ENCODE data around the gene COPB1. TPM values are rescaled to one million over a fixed set of nuclear protein-coding genes. Genes with fewer than 3 reads are reported as not detected.

The COPB1 gene
- total RNA-seq, 2 experiments from 2014 or later = 77.8 to 79.1 TPM

- no peaks in the 10 kb centered on the region for H3K27me3 Mint-ChIP-seq (ENCODE audit: low read depth)
- H3K27ac Mint-ChIP-seq = peak overlapping the region; percentile 72
- no peaks in the 10 kb centered on the region for H3K9me3 Mint-ChIP-seq (ENCODE audit: insufficient read depth)
- no peak for DNase-seq
- H3K36me3 Mint-ChIP-seq (ENCODE audit: low read depth) = peaks cover 67% of the 10 kb centered on the region
- H3K4me1 Mint-ChIP-seq (ENCODE audit: low read depth) = peaks cover 16% of the 10 kb centered on the region
- no peak overlapping the region for H3K4me3 Mint-ChIP-seq
- CTCF ChIA-PET = no interaction called here
- ATAC-seq = no peak
- POLR2A ChIA-PET = no interaction called here
Measured at GRCh38 chr11:14506532-14506931, 6.9 kb upstream of the COPB1 start.

DNA sequence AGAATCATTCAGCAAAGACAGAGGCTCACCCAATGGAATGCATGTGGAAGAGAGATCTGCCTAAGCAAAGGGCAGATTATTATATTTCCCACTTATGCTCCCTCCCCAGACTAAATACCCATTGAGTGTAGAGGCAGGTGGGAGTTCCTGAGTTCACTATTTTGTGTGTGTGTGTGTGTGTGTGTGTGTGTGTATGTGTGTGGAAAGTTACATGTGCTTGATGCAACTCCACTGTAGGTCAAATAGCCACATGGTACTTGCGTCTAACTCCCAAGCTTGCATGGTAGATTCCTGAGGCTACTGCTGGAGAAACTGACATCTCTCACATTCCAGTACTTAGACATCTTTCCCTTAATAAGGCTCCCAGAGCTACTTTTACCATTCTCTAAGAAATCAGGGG lies 3.4 kb upstream of the COPB1 start:
- no peaks in the 10 kb centered on the region for H3K9me3 Mint-ChIP-seq (ENCODE audit: insufficient read depth)
- H3K27ac Mint-ChIP-seq = no peak overlapping the region
- CTCF ChIA-PET = interaction anchor here (1.0 to 4.5 kb wide), 3 partner anchors 13 to 405 kb away, joined by 3 to 21 read pairs (median 3); no protein-coding TSS in a partner anchor
- DNase-seq (no peak), ATAC-seq (no peak)
- H3K27me3 Mint-ChIP-seq (ENCODE audit: low read depth) = no peaks in the 10 kb centered on the region
- peaks cover 55% of the 10 kb centered on the region for H3K36me3 Mint-ChIP-seq (ENCODE audit: low read depth)
- POLR2A ChIA-PET = interaction anchor here (0.6 kb wide), 1 partner anchor 46 kb away, joined by 6 read pairs; no protein-coding TSS in a partner anchor
- H3K4me3 Mint-ChIP-seq = no peak overlapping the region
- H3K4me1 Mint-ChIP-seq (ENCODE audit: low read depth) = peaks cover 32% of the 10 kb centered on the region

GRCh38 chr11:14502039-14502438 lies 2.4 kb upstream of the COPB1 start:
- DNase-seq (no peak), ATAC-seq (no peak)
- no peaks in the 10 kb centered on the region for H3K9me3 Mint-ChIP-seq (ENCODE audit: insufficient read depth)
- H3K36me3 Mint-ChIP-seq (ENCODE audit: low read depth) = peaks cover 57% of the 10 kb centered on the region
- H3K4me1 Mint-ChIP-seq (ENCODE audit: low read depth) = peaks cover 40% of the 10 kb centered on the region
- no peaks in the 10 kb centered on the region for H3K27me3 Mint-ChIP-seq (ENCODE audit: low read depth)
- POLR2A ChIA-PET = no interaction called here
- H3K27ac Mint-ChIP-seq = no peak overlapping the region
- CTCF ChIA-PET = interaction anchor here (4.5 kb wide), 1 partner anchor 406 kb away, joined by 21 read pairs; no protein-coding TSS in a partner anchor
- H3K4me3 Mint-ChIP-seq = no peak overlapping the region

GRCh38 chr11:14500181-14500651 lies 605 bp upstream of the COPB1 start:
- Mint-ChIP-seq H3K36me3 (ENCODE audit: low read depth) (peaks cover 58% of the 10 kb centered on the region), H3K9me3 (ENCODE audit: insufficient read depth) (no peaks in the 10 kb centered on the region), H3K4me3 (peak overlapping the region; percentile 99), H3K27ac (peak overlapping the region; percentile 96), H3K4me1 (ENCODE audit: low read depth) (peaks cover 44% of the 10 kb centered on the region), H3K27me3 (ENCODE audit: low read depth) (no peaks in the 10 kb centered on the region)
- ChIA-PET POLR2A (interaction anchor here (0.8 to 2.6 kb wide), 9 partner anchors 13 to 407 kb away, joined by 3 to 20 read pairs (median 4); partner anchors contain the start of gene PSMA1), CTCF (interaction anchor here (0.7 to 4.5 kb wide), 9 partner anchors 16 to 506 kb away, joined by 3 to 21 read pairs (median 4); partner anchors contain the start of gene PSMA1)
- peak; percentile 56 for ATAC-seq
- DNase-seq = peak; percentile 75

GRCh38 chr11:14499178-14499559 lies 442 bp downstream of the COPB1 start:
- ChIA-PET POLR2A (interaction anchor here (1.3 to 2.6 kb wide), 2 partner anchors 12 to 21 kb away, joined by 4 to 20 read pairs; partner anchors contain the start of gene PSMA1), CTCF (interaction anchor here (1.7 to 4.5 kb wide), 3 partner anchors 21 to 508 kb away, joined by 5 to 21 read pairs (median 7); partner anchors contain the start of gene PSMA1)
- peak overlapping the region; percentile 96 for H3K27ac Mint-ChIP-seq

DNA sequence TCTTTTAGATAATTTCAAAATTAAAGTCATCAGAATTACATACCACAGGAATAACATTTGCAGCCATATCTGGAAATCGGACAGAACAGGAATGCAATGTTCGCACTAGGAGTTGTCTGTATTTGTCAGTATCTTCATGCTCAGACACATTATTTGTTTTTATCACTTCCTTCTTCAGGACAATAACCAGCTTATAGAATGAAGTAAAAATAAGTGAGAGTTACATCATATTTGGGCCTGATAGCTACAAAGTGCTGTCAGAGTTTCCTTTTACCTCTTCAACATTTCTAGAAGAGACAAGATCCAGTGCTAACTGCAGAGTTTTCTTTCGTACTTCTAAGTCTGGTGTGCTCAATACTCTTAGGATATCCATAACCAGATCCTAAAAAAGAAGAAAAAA lies 18.9 kb downstream of the COPB1 start:
- no peaks in the 10 kb centered on the region for H3K27me3 Mint-ChIP-seq (ENCODE audit: low read depth)
- POLR2A ChIA-PET = interaction anchor here (1.8 kb wide), 1 partner anchor 20 kb away, joined by 4 read pairs; no protein-coding TSS in a partner anchor
- no peak overlapping the region for H3K27ac Mint-ChIP-seq
- peaks cover 3% of the 10 kb centered on the region for H3K4me1 Mint-ChIP-seq (ENCODE audit: low read depth)
- CTCF ChIA-PET = interaction anchor here (0.9 to 2.2 kb wide), 8 partner anchors 8 to 427 kb away, joined by 3 to 10 read pairs (median 4); no protein-coding TSS in a partner anchor
- no peaks in the 10 kb centered on the region for H3K9me3 Mint-ChIP-seq (ENCODE audit: insufficient read depth)
- H3K36me3 Mint-ChIP-seq (ENCODE audit: low read depth) = peaks cover 60% of the 10 kb centered on the region
- H3K4me3 Mint-ChIP-seq = no peak overlapping the region
- no peak for ATAC-seq
- DNase-seq = no peak

More at GRCh38 chr11:14499178-14499559, 442 bp downstream of the COPB1 start:
- no peaks in the 10 kb centered on the region for H3K9me3 Mint-ChIP-seq (ENCODE audit: insufficient read depth)
- DNase-seq = peak; percentile 59
- peaks cover 42% of the 10 kb centered on the region for H3K4me1 Mint-ChIP-seq (ENCODE audit: low read depth)
- no peaks in the 10 kb centered on the region for H3K27me3 Mint-ChIP-seq (ENCODE audit: low read depth)
- H3K4me3 Mint-ChIP-seq = peak overlapping the region; percentile 99
- H3K36me3 Mint-ChIP-seq (ENCODE audit: low read depth) = peaks cover 58% of the 10 kb centered on the region
- ATAC-seq = peak; percentile 44

GRCh38 chr11:14471127-14471526 lies 28.5 kb downstream of the COPB1 start:
- no peak overlapping the region for H3K4me3 Mint-ChIP-seq
- no peaks in the 10 kb centered on the region for H3K9me3 Mint-ChIP-seq (ENCODE audit: insufficient read depth)
- H3K4me1 Mint-ChIP-seq (ENCODE audit: low read depth) = peaks cover 27% of the 10 kb centered on the region
- DNase-seq (no peak), ATAC-seq (no peak)
- ChIA-PET POLR2A (interaction anchor here (1.1 kb wide), 1 partner anchor 18 kb away, joined by 3 read pairs; no protein-coding TSS in a partner anchor), CTCF (interaction anchor here (1.3 kb wide), 1 partner anchor 16 kb away, joined by 5 read pairs; no protein-coding TSS in a partner anchor)
- no peaks in the 10 kb centered on the region for H3K27me3 Mint-ChIP-seq (ENCODE audit: low read depth)
- H3K27ac Mint-ChIP-seq = no peak overlapping the region
- peaks cover 81% of the 10 kb centered on the region for H3K36me3 Mint-ChIP-seq (ENCODE audit: low read depth)

- ATAC-seq = no peak
Measured at GRCh38 chr11:14463623-14464022, 36.0 kb downstream of the COPB1 start.

GRCh38 chr11:14460147-14460546 lies 39.5 kb downstream of the COPB1 start:
- ChIA-PET POLR2A (interaction anchor here (0.6 kb wide), 1 partner anchor 84 kb away, joined by 5 read pairs; no protein-coding TSS in a partner anchor), CTCF (interaction anchor here (2.0 kb wide), 1 partner anchor 159 kb away, joined by 9 read pairs; no protein-coding TSS in a partner anchor)
- DNase-seq = no peak
- Mint-ChIP-seq H3K36me3 (ENCODE audit: low read depth) (peaks cover 40% of the 10 kb centered on the region), H3K4me3 (no peak overlapping the region), H3K4me1 (ENCODE audit: low read depth) (no peaks in the 10 kb centered on the region), H3K27me3 (ENCODE audit: low read depth) (no peaks in the 10 kb centered on the region), H3K27ac (no peak overlapping the region), H3K9me3 (ENCODE audit: insufficient read depth) (no peaks in the 10 kb centered on the region)
- no peak for ATAC-seq

More at GRCh38 chr11:14463623-14464022, 36.0 kb downstream of the COPB1 start:
- no peak for DNase-seq
- Mint-ChIP-seq H3K4me1 (ENCODE audit: low read depth) (no peaks in the 10 kb centered on the region), H3K27ac (no peak overlapping the region), H3K4me3 (no peak overlapping the region), H3K27me3 (ENCODE audit: low read depth) (no peaks in the 10 kb centered on the region), H3K36me3 (ENCODE audit: low read depth) (peaks cover 44% of the 10 kb centered on the region), H3K9me3 (ENCODE audit: insufficient read depth) (no peaks in the 10 kb centered on the region)
- ChIA-PET CTCF (interaction anchor here (1.1 to 5.1 kb wide), 3 partner anchors 9 to 155 kb away, joined by 3 to 35 read pairs (median 3); no protein-coding TSS in a partner anchor), POLR2A (interaction anchor here (0.7 to 1.0 kb wide), 2 partner anchors 56 to 95 kb away, joined by 3 to 4 read pairs; partner anchors contain the start of gene PSMA1)

- no peak overlapping the region for H3K27ac Mint-ChIP-seq
Measured at GRCh38 chr11:14458377-14458776, 41.2 kb downstream of the COPB1 start.

DNA sequence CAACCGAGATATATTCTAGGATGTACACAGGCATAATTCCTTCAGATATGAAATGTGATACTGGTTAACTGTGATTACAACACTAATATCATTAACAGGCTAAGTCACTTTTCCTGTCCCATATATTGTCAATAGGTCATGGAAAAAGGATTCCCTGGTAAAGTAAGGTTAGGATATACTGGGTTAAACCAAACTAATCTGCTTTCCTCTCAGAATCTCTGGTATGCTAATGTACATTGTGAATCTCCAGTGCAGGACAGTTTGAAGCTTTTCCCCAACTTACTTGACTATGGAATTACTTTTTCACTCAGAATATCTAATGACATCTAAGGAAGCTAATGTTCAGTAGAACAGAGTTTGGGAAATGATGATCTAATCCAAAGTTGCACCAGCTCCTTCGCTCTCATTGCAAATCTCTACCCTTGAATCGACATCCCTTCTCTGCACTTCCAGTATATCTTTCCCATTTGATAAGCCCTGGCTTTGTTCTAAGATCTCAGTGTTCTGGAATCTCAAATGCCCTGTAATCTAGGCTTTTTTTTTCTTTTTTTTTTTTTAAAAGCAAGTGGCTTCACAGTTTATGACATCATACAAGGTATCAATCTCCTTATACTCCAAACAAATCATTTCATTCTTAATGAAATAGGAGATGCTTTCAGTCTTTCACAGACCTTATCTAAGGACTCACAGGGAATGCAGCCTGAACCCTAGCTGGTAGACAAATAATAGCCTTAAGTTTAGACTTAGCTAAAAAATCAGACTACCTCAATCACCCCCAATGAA lies 43.8 kb downstream of the COPB1 start:
- CTCF ChIA-PET = interaction anchor here (0.6 to 8.5 kb wide), 45 partner anchors 9 to 684 kb away, joined by 3 to 180 read pairs (median 4); partner anchors contain the start of gene SPON1
- POLR2A ChIA-PET = interaction anchor here (1.0 to 2.2 kb wide), 2 partner anchors 151 to 155 kb away, joined by 4 to 9 read pairs; no protein-coding TSS in a partner anchor
- peaks cover 51% of the 10 kb centered on the region for H3K36me3 Mint-ChIP-seq (ENCODE audit: low read depth)
- peaks cover 8% of the 10 kb centered on the region for H3K4me1 Mint-ChIP-seq (ENCODE audit: low read depth)
- DNase-seq (no peak), ATAC-seq (no peak)
- no peaks in the 10 kb centered on the region for H3K27me3 Mint-ChIP-seq (ENCODE audit: low read depth)
- H3K9me3 Mint-ChIP-seq (ENCODE audit: insufficient read depth) = no peaks in the 10 kb centered on the region
- H3K4me3 Mint-ChIP-seq = no peak overlapping the region
- H3K27ac Mint-ChIP-seq = no peak overlapping the region

More at GRCh38 chr11:14458377-14458776, 41.2 kb downstream of the COPB1 start:
- ATAC-seq (no peak), DNase-seq (no peak)
- Mint-ChIP-seq H3K4me3 (no peak overlapping the region), H3K27me3 (ENCODE audit: low read depth) (no peaks in the 10 kb centered on the region), H3K36me3 (ENCODE audit: low read depth) (peaks cover 42% of the 10 kb centered on the region), H3K4me1 (ENCODE audit: low read depth) (no peaks in the 10 kb centered on the region), H3K9me3 (ENCODE audit: insufficient read depth) (no peaks in the 10 kb centered on the region)
- ChIA-PET POLR2A (no interaction called here), CTCF (interaction anchor here (1.2 to 8.5 kb wide), 2 partner anchors 39 to 155 kb away, joined by 7 to 180 read pairs; no protein-coding TSS in a partner anchor)

Measured in activated CD8-positive, alpha-beta T cell treated with anti-CD3 and anti-CD28 coated beads, Interleukin-2, amount 10 ng/mL, durations not matched to agents 7 days and 5 days (primary cell).